GM23338 (cell line): ENCODE measurements around the gene ABCD1. TPM values are rescaled to one million over a fixed set of nuclear protein-coding genes. Genes with fewer than 3 reads are reported as not detected.
"Not testable (repeated sequence)": the region's sequence is repeated elsewhere in the genome, so short reads cannot be mapped to it uniquely, and the experiment has no call there.

Experiments used
- ATAC-seq: fragments of 200-7000 bp; cut with Tn5 transposase; 3 replicates; pipeline ENCODE4 v1.9.1; 2020
- DNase-seq: peaks from one replicate; pipeline ENCODE4 v3.0.0-alpha.2; 2015; ENCODE audit warnings: low spot score
- H2AFZ ChIP-seq: fragments of 200-600 bp; sonication (generic); 2 replicates; pipeline ENCODE4 v1.8.0; 2016; ENCODE audit warnings: antibody characterized with exemption, mild to moderate bottlenecking, moderate library complexity
- H3F3A ChIP-seq: fragments of 200-600 bp; sonication (generic); replicated peaks from 2 replicates; pipeline ENCODE4 v1.8.0; 2017; ENCODE audit warnings: antibody characterized with exemption, mixed run types, low read depth
- H3K27ac ChIP-seq: fragments of 200-600 bp; sonication (generic); 2 replicates; pipeline ENCODE4 v1.6.1; 2016; ENCODE audit warnings: low read depth
- H3K27me3 ChIP-seq: fragments of 200-600 bp; sonication (generic); 2 replicates; pipeline ENCODE4 v1.8.0; 2016; ENCODE audit warnings: mild to moderate bottlenecking, mixed run types, moderate library complexity; ENCODE audit not compliant: insufficient read depth
- H3K36me3 ChIP-seq: fragments of 200-600 bp; sonication (generic); 2 replicates; pipeline ENCODE4 v1.8.0; 2016; ENCODE audit warnings: mild to moderate bottlenecking; ENCODE audit not compliant: insufficient read depth
- H3K4me1 ChIP-seq: fragments of 200-600 bp; sonication (generic); 2 replicates; pipeline ENCODE4 v1.8.0; 2016; ENCODE audit warnings: mild to moderate bottlenecking, moderate library complexity; ENCODE audit not compliant: insufficient read depth
- H3K4me2 ChIP-seq: fragments of 200-600 bp; sonication (generic); 2 replicates; pipeline ENCODE4 v1.7.1; 2017; ENCODE audit warnings: mixed run types
- H3K4me3 ChIP-seq: fragments of 200-600 bp; sonication (generic); 2 replicates; pipeline ENCODE4 v1.6.1; 2016; ENCODE audit warnings: mixed run types
- H3K79me2 ChIP-seq: fragments of 200-600 bp; sonication (generic); replicated peaks from 2 replicates; pipeline ENCODE4 v1.8.0; 2017; ENCODE audit warnings: mild to moderate bottlenecking; ENCODE audit not compliant: insufficient read depth
- H3K9me2 ChIP-seq: fragments of 200-600 bp; sonication (generic); 2 replicates; pipeline ENCODE4 v1.8.0; 2017; ENCODE audit not compliant: insufficient read depth
- H4K20me1 ChIP-seq: fragments of 200-600 bp; sonication (generic); replicated peaks from 2 replicates; pipeline ENCODE4 v1.8.0; 2017; ENCODE audit warnings: mild to moderate bottlenecking; ENCODE audit not compliant: insufficient read depth
- H3K27ac Mint-ChIP-seq: 2 replicates; pipeline ENCODE4 v1.8.0; 2020; ENCODE audit warnings: inconsistent platforms, mild to moderate bottlenecking, moderate library complexity, mixed read lengths
- H3K27me3 Mint-ChIP-seq: 3 replicates; pipeline ENCODE4 v1.8.0; 2022; ENCODE audit warnings: low read depth, mild to moderate bottlenecking, moderate library complexity, mixed read lengths, inconsistent platforms; ENCODE audit not compliant: insufficient read depth, poor library complexity
- H3K36me3 Mint-ChIP-seq: 3 replicates; pipeline ENCODE4 v1.8.0; 2021; ENCODE audit warnings: low read depth, mild to moderate bottlenecking, inconsistent platforms, moderate library complexity, mixed read lengths
- H3K4me1 Mint-ChIP-seq: 3 replicates; pipeline ENCODE4 v1.8.0; 2020; ENCODE audit warnings: mild to moderate bottlenecking, inconsistent platforms, mixed read lengths
- H3K4me3 Mint-ChIP-seq: 3 replicates; pipeline ENCODE4 v1.8.0; 2021; ENCODE audit warnings: moderate library complexity, mild to moderate bottlenecking, inconsistent platforms, mixed read lengths
- H3K9me3 Mint-ChIP-seq: 3 replicates; pipeline ENCODE4 v1.8.0; 2020; ENCODE audit warnings: moderate library complexity, mild to moderate bottlenecking, inconsistent platforms, mixed read lengths
- CREB1 ChIP-seq: fragments of 250-450 bp; sonication (Bioruptor Pico); IDR thresholded peaks from 2 replicates; pipeline ENCODE4 v1.5.0; 2020; ENCODE audit warnings: low read depth, mild to moderate bottlenecking, moderate library complexity
- NANOG ChIP-seq: IDR thresholded peaks from 2 replicates; pipeline ENCODE4 v1.6.1; 2016; ENCODE audit warnings: antibody characterized with exemption, borderline replicate concordance
- POLR2AphosphoS5 ChIP-seq: IDR thresholded peaks from 2 replicates; pipeline ENCODE4 v1.6.1; 2016; ENCODE audit warnings: antibody characterized with exemption, low read depth
- ZNF114 ChIP-seq: fragments of 250-450 bp; sonication (Bioruptor Pico); IDR thresholded peaks from 2 replicates; pipeline ENCODE4 v1.5.0; 2020; ENCODE audit warnings: mild to moderate bottlenecking, moderate library complexity
- ZNF331 ChIP-seq: fragments of 250-450 bp; sonication (Bioruptor Pico); IDR thresholded peaks from 2 replicates; pipeline ENCODE4 v1.5.0; 2020; ENCODE audit warnings: low read depth, mild to moderate bottlenecking, moderate library complexity
- polyA plus RNA-seq: library from polyadenylated mRNA; unstranded; fragments of >200 nt; fragmentation: Nextera tagmentation; extraction: Ambion mirVana; gene quantifications from 2 replicates; pipeline ENCODE4 v1.2.1, GENCODE V29; 2016
- total RNA-seq: library from RNA; depleted of rRNA; stranded (reverse); fragments of >200 nt; shearing (Covaris generic); gene quantifications from 2 replicates; pipeline ENCODE4 v1.2.3, GENCODE V29; 2014
- TF ChIP-seq, protein P1 (sequence below), 2 experiments: fragments of 200-600 bp in 1 of 2; sonication (generic) in 1 of 2; conservative IDR thresholded peaks; 2 replicates each; pipeline versions ENCODE4 v1.5.1 to v1.6.1; 2016 to 2017; ENCODE audit warnings: antibody characterized with exemption in 2 of 2, low read depth in 2 of 2, mild to moderate bottlenecking in 2 of 2, moderate library complexity in 1 of 2
- TF ChIP-seq, protein P2 (sequence below): fragments of 250-450 bp; sonication (Bioruptor Pico); IDR thresholded peaks from 2 replicates; pipeline ENCODE4 v1.5.0; 2020; ENCODE audit warnings: mild to moderate bottlenecking, moderate library complexity

ABCD1 gene
- total and polyA plus RNA-seq, 2 experiments from 2014 or later: 2.4 to 8.9 TPM

- H3K4me1 ChIP-seq, H2AFZ ChIP-seq, H3K4me2 ChIP-seq, H3K4me3 Mint-ChIP-seq, H3K27ac ChIP-seq, H3K4me1 Mint-ChIP-seq, H3K4me3 ChIP-seq, H4K20me1 ChIP-seq, H3K27ac Mint-ChIP-seq, H3K36me3 ChIP-seq, H3K79me2 ChIP-seq, H3F3A ChIP-seq, DNase-seq, H3K9me3 Mint-ChIP-seq, H3K27me3 Mint-ChIP-seq, H3K27me3 ChIP-seq, H3K9me2 ChIP-seq: not testable (repeated sequence)
- ATAC-seq: peak; percentile 66
- H3K36me3 Mint-ChIP-seq: peaks cover 24% of the 10 kb centered on the region
- TF ChIP-seq, protein P1, sequence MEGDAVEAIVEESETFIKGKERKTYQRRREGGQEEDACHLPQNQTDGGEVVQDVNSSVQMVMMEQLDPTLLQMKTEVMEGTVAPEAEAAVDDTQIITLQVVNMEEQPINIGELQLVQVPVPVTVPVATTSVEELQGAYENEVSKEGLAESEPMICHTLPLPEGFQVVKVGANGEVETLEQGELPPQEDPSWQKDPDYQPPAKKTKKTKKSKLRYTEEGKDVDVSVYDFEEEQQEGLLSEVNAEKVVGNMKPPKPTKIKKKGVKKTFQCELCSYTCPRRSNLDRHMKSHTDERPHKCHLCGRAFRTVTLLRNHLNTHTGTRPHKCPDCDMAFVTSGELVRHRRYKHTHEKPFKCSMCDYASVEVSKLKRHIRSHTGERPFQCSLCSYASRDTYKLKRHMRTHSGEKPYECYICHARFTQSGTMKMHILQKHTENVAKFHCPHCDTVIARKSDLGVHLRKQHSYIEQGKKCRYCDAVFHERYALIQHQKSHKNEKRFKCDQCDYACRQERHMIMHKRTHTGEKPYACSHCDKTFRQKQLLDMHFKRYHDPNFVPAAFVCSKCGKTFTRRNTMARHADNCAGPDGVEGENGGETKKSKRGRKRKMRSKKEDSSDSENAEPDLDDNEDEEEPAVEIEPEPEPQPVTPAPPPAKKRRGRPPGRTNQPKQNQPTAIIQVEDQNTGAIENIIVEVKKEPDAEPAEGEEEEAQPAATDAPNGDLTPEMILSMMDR (conservative IDR thresholded peaks at IDR 0.05; ENCODE audit: low read depth in 2 of 2): peak; percentile 17 to 37; a peak in 3 of 4 replicates
Measured at GRCh38 chrX:153705403-153706060, 19.1 kb upstream of the ABCD1 start.

DNA sequence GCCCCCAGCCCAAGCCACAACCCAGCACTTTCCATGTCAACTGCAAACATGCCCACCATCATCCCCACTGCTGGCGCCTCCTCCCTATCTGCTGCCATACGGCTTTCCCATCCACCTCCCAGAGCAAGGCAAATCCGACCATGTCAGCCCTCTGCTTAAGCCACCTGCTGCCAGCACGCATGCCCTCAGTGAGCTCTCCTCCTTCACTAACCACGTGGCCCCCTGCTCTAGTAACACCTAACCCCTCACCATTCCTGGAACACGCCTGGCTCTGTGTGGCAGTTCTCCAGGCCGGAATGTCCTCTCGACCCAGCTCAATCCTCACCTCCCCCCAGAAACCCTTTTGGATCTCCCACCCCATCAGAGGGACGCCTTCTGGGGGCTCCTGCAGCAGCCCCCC is 17.9 kb upstream of the ABCD1 start:
- TF ChIP-seq ZNF114 (CRISPR knock-in tag): no peak
- Mint-ChIP-seq H3K27ac (no peak overlapping the region; the same call in 1 of the 2 replicates), H3K4me1 (peaks cover 9% of the 10 kb centered on the region), H3K36me3 (peaks cover 31% of the 10 kb centered on the region), H3K27me3 (peaks cover 1% of the 10 kb centered on the region), H3K4me3 (no peak overlapping the region), H3K9me3 (no peaks in the 10 kb centered on the region; the same call in 2 of the 3 replicates)
- H3K4me3 ChIP-seq: no peak overlapping the region
- H3K79me2 ChIP-seq: no peaks in the 10 kb centered on the region
- DNase-seq (no peak), ATAC-seq (no peak)
- no peaks in the 10 kb centered on the region for H3K4me1 ChIP-seq
- H4K20me1 ChIP-seq: no peaks in the 10 kb centered on the region; the same call in 1 of the 2 replicates
- H3F3A ChIP-seq: no peaks in the 10 kb centered on the region
- H3K36me3 ChIP-seq: no peaks in the 10 kb centered on the region
- no peak overlapping the region for H3K27ac ChIP-seq
- no peaks in the 10 kb centered on the region for H3K9me2 ChIP-seq
- H2AFZ ChIP-seq: no peak overlapping the region
- no peaks in the 10 kb centered on the region for H3K27me3 ChIP-seq
- H3K4me2 ChIP-seq: no peak overlapping the region

- Histone ChIP-seq H3K4me2 (no peak overlapping the region), H2AFZ (no peak overlapping the region), H4K20me1 (no peaks in the 10 kb centered on the region; the same call in 1 of the 2 replicates), H3K27ac (no peak overlapping the region), H3F3A (no peaks in the 10 kb centered on the region), H3K36me3 (no peaks in the 10 kb centered on the region), H3K9me2 (no peaks in the 10 kb centered on the region), H3K27me3 (no peaks in the 10 kb centered on the region), H3K4me1 (no peaks in the 10 kb centered on the region), H3K79me2 (no peaks in the 10 kb centered on the region), H3K4me3 (no peak overlapping the region)
- H3K4me1 Mint-ChIP-seq: peaks cover 9% of the 10 kb centered on the region
- H3K27ac Mint-ChIP-seq: no peak overlapping the region
- H3K4me3 Mint-ChIP-seq: no peak overlapping the region
- H3K27me3 Mint-ChIP-seq: peaks cover 1% of the 10 kb centered on the region
- no peak for ATAC-seq
- peaks cover 27% of the 10 kb centered on the region for H3K36me3 Mint-ChIP-seq
- no peaks in the 10 kb centered on the region; the same call in 2 of the 3 replicates for H3K9me3 Mint-ChIP-seq
- DNase-seq: no peak
- TF ChIP-seq, protein P2, sequence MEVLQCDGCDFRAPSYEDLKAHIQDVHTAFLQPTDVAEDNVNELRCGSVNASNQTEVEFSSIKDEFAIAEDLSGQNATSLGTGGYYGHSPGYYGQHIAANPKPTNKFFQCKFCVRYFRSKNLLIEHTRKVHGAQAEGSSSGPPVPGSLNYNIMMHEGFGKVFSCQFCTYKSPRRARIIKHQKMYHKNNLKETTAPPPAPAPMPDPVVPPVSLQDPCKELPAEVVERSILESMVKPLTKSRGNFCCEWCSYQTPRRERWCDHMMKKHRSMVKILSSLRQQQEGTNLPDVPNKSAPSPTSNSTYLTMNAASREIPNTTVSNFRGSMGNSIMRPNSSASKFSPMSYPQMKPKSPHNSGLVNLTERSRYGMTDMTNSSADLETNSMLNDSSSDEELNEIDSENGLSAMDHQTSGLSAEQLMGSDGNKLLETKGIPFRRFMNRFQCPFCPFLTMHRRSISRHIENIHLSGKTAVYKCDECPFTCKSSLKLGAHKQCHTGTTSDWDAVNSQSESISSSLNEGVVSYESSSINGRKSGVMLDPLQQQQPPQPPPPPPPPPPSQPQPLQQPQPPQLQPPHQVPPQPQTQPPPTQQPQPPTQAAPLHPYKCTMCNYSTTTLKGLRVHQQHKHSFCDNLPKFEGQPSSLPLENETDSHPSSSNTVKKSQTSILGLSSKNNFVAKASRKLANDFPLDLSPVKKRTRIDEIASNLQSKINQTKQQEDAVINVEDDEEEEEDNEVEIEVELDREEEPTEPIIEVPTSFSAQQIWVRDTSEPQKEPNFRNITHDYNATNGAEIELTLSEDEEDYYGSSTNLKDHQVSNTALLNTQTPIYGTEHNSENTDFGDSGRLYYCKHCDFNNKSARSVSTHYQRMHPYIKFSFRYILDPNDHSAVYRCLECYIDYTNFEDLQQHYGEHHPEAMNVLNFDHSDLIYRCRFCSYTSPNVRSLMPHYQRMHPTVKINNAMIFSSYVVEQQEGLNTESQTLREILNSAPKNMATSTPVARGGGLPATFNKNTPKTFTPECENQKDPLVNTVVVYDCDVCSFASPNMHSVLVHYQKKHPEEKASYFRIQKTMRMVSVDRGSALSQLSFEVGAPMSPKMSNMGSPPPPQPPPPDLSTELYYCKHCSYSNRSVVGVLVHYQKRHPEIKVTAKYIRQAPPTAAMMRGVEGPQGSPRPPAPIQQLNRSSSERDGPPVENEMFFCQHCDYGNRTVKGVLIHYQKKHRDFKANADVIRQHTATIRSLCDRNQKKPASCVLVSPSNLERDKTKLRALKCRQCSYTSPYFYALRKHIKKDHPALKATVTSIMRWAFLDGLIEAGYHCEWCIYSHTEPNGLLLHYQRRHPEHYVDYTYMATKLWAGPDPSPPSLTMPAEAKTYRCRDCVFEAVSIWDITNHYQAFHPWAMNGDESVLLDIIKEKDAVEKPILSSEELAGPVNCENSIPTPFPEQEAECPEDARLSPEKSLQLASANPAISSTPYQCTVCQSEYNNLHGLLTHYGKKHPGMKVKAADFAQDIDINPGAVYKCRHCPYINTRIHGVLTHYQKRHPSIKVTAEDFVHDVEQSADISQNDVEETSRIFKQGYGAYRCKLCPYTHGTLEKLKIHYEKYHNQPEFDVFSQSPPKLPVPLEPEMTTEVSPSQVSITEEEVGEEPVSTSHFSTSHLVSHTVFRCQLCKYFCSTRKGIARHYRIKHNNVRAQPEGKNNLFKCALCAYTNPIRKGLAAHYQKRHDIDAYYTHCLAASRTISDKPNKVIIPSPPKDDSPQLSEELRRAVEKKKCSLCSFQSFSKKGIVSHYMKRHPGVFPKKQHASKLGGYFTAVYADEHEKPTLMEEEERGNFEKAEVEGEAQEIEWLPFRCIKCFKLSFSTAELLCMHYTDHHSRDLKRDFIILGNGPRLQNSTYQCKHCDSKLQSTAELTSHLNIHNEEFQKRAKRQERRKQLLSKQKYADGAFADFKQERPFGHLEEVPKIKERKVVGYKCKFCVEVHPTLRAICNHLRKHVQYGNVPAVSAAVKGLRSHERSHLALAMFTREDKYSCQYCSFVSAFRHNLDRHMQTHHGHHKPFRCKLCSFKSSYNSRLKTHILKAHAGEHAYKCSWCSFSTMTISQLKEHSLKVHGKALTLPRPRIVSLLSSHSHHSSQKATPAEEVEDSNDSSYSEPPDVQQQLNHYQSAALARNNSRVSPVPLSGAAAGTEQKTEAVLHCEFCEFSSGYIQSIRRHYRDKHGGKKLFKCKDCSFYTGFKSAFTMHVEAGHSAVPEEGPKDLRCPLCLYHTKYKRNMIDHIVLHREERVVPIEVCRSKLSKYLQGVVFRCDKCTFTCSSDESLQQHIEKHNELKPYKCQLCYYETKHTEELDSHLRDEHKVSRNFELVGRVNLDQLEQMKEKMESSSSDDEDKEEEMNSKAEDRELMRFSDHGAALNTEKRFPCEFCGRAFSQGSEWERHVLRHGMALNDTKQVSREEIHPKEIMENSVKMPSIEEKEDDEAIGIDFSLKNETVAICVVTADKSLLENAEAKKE (CRISPR knock-in tag): no peak
- TF ChIP-seq ZNF331 (CRISPR knock-in tag) (no peak), CREB1 (CRISPR knock-in tag) (no peak), POLR2AphosphoS5 (no peak), NANOG (no peak)
Measured at GRCh38 chrX:153707406-153707805, 17.2 kb upstream of the ABCD1 start.
